Mammary epithelial cell (primary cell): ENCODE data around the gene POLR1E.

Source experiments
- EZH2 ChIP-seq: IDR thresholded peaks from 2 replicates; pipeline ENCODE4 v1.6.1; 2012; ENCODE audit warnings: low read length, inconsistent platforms, borderline replicate concordance
- TF ChIP-seq, protein P1 (sequence below), 2 donors: IDR thresholded peaks in 1 of 2; conservative IDR thresholded peaks in 1 of 2; 2 replicates each; pipeline ENCODE4 v1.5.1; 2011 to 2012; ENCODE audit warnings: inconsistent platforms in 2 of 2, low read length in 2 of 2, mild to moderate bottlenecking in 2 of 2, control low read depth in 1 of 2, low read depth in 1 of 2; ENCODE audit not compliant: insufficient read depth in 1 of 2; ENCODE audit errors: extremely low read depth in 1 of 2

DNA sequence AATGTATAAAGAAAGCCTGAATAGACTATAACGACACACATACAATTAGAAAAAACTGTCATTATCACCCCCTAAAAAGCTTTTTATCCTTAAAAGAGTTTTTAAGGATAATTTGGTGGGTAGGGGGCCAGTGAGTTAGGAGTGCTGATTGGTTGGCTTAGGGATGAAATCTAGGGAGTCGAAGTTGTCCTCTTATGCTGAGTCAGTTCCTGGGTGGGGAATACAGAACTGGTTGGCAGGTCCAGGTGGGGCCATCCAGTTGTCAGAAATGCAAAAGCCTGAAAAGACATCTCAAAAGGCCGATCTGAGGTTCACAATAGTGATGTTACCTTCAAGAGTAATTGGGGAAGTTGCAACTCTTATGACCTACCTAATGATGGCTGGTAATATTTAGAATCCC, 34.1 kb upstream of the POLR1E start:
- TF ChIP-seq, protein P1, sequence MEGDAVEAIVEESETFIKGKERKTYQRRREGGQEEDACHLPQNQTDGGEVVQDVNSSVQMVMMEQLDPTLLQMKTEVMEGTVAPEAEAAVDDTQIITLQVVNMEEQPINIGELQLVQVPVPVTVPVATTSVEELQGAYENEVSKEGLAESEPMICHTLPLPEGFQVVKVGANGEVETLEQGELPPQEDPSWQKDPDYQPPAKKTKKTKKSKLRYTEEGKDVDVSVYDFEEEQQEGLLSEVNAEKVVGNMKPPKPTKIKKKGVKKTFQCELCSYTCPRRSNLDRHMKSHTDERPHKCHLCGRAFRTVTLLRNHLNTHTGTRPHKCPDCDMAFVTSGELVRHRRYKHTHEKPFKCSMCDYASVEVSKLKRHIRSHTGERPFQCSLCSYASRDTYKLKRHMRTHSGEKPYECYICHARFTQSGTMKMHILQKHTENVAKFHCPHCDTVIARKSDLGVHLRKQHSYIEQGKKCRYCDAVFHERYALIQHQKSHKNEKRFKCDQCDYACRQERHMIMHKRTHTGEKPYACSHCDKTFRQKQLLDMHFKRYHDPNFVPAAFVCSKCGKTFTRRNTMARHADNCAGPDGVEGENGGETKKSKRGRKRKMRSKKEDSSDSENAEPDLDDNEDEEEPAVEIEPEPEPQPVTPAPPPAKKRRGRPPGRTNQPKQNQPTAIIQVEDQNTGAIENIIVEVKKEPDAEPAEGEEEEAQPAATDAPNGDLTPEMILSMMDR (conservative IDR thresholded peaks at IDR 0.05 in 1 of 2, IDR thresholded peaks at IDR 0.05 in 1 of 2; ENCODE audit: extremely low read depth in 1 of 2, insufficient read depth in 1 of 2, low read depth in 1 of 2, low read length in 2 of 2), result no peak
- TF ChIP-seq EZH2, result no peak
